HEK293 (cell line): Measurements from ENCODE around the gene TMEM167B.
A peak's percentile ranks its signal among the peaks of the same experiment; 100 is the strongest.

Experiments
- KLF1 ChIP-seq: fragments of 450-650 bp; formaldehyde crosslinking; IDR thresholded peaks from 2 replicates; pipeline ENCODE4 v1.5.1; 2016; ENCODE audit warnings: missing biosample characterization, missing genetic modification characterization
- KLF16 ChIP-seq: fragments of 450-650 bp; formaldehyde crosslinking; IDR thresholded peaks from 2 replicates; pipeline ENCODE4 v1.5.1; 2017; ENCODE audit warnings: missing biosample characterization, missing genetic modification characterization
- RBAK ChIP-seq: fragments of 450-650 bp; formaldehyde crosslinking; IDR thresholded peaks from 2 replicates; pipeline ENCODE4 v1.5.1; 2016; ENCODE audit warnings: missing biosample characterization, missing genetic modification characterization
- ZBTB1 ChIP-seq: fragments of 450-650 bp; formaldehyde crosslinking; IDR thresholded peaks from 2 replicates; pipeline ENCODE4 v1.5.1; 2016; ENCODE audit warnings: missing biosample characterization, missing genetic modification characterization
- ZBTB21 ChIP-seq: fragments of 450-650 bp; formaldehyde crosslinking; IDR thresholded peaks from 2 replicates; pipeline ENCODE4 v1.5.1; 2017; ENCODE audit warnings: missing biosample characterization, missing genetic modification characterization
- ZFP37 ChIP-seq: fragments of 450-650 bp; formaldehyde crosslinking; IDR thresholded peaks from 2 replicates; pipeline ENCODE4 v1.5.1; 2016; ENCODE audit warnings: missing biosample characterization, missing genetic modification characterization
- ZNF600 ChIP-seq: fragments of 450-650 bp; formaldehyde crosslinking; IDR thresholded peaks from 2 replicates; pipeline ENCODE4 v1.5.1; 2016; ENCODE audit warnings: missing biosample characterization, missing genetic modification characterization
- TF ChIP-seq, protein P1 (sequence below): fragments of 450-650 bp; formaldehyde crosslinking; IDR thresholded peaks from 2 replicates; pipeline ENCODE4 v1.5.1; 2016; ENCODE audit warnings: missing biosample characterization, missing genetic modification characterization
- TF ChIP-seq, protein P2 (sequence below): fragments of 450-650 bp; formaldehyde crosslinking; IDR thresholded peaks from 2 replicates; pipeline ENCODE4 v1.5.1; 2016; ENCODE audit warnings: missing biosample characterization, missing genetic modification characterization
- TF ChIP-seq, protein P3 (sequence below): fragments of 450-650 bp; formaldehyde crosslinking; IDR thresholded peaks from 2 replicates; pipeline ENCODE4 v1.5.1; 2016; ENCODE audit warnings: missing biosample characterization, missing genetic modification characterization
- TF ChIP-seq, protein P4 (sequence below): IDR thresholded peaks from 2 replicates; pipeline ENCODE4 v1.6.1; 2011; ENCODE audit warnings: mild to moderate bottlenecking, low read depth, low read length, borderline replicate concordance

DNA sequence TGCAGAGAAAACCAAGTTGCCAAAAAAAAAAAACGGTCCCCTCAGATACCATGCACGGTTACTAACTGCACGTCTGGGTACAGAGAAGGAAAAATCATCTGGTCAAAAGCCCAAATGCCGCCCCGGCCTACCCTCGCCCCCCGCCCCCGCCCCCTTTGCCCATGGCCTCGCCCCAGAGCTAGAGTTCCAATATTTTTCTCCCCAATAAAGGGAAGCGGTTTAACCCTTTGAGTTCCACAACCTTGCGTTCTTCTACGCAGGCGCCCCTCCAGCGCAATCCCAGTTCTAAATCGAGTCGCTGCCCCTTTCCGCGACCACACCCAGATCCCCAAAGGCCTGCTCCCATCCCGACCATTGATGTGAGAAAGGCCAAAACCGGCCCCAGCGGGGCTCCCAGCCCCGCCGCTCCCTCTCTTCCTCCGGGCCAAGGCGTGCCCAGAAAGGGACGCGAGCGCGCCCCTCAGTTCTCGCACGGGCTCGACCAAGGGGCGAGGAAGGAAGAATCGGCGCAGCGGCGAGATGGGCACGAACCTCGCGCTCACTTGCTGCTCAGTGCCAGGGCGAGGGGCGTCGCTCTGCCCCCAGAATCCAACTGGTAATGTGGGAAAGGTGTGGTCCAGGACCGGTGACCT is 49.5 kb upstream of the TMEM167B start:
- TF ChIP-seq ZFP37 (tag by site-specific recombination) (no peak), KLF1 (tag by site-specific recombination) (peak; percentile 47; the same call in 1 of the 2 replicates), ZBTB1 (tag by site-specific recombination) (no peak), KLF16 (tag by site-specific recombination) (no peak), RBAK (no peak), ZBTB21 (tag by site-specific recombination) (no peak), ZNF600 (tag by site-specific recombination) (no peak)
- TF ChIP-seq, protein P1, sequence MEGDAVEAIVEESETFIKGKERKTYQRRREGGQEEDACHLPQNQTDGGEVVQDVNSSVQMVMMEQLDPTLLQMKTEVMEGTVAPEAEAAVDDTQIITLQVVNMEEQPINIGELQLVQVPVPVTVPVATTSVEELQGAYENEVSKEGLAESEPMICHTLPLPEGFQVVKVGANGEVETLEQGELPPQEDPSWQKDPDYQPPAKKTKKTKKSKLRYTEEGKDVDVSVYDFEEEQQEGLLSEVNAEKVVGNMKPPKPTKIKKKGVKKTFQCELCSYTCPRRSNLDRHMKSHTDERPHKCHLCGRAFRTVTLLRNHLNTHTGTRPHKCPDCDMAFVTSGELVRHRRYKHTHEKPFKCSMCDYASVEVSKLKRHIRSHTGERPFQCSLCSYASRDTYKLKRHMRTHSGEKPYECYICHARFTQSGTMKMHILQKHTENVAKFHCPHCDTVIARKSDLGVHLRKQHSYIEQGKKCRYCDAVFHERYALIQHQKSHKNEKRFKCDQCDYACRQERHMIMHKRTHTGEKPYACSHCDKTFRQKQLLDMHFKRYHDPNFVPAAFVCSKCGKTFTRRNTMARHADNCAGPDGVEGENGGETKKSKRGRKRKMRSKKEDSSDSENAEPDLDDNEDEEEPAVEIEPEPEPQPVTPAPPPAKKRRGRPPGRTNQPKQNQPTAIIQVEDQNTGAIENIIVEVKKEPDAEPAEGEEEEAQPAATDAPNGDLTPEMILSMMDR: peak; percentile 60
- TF ChIP-seq, protein P2, sequence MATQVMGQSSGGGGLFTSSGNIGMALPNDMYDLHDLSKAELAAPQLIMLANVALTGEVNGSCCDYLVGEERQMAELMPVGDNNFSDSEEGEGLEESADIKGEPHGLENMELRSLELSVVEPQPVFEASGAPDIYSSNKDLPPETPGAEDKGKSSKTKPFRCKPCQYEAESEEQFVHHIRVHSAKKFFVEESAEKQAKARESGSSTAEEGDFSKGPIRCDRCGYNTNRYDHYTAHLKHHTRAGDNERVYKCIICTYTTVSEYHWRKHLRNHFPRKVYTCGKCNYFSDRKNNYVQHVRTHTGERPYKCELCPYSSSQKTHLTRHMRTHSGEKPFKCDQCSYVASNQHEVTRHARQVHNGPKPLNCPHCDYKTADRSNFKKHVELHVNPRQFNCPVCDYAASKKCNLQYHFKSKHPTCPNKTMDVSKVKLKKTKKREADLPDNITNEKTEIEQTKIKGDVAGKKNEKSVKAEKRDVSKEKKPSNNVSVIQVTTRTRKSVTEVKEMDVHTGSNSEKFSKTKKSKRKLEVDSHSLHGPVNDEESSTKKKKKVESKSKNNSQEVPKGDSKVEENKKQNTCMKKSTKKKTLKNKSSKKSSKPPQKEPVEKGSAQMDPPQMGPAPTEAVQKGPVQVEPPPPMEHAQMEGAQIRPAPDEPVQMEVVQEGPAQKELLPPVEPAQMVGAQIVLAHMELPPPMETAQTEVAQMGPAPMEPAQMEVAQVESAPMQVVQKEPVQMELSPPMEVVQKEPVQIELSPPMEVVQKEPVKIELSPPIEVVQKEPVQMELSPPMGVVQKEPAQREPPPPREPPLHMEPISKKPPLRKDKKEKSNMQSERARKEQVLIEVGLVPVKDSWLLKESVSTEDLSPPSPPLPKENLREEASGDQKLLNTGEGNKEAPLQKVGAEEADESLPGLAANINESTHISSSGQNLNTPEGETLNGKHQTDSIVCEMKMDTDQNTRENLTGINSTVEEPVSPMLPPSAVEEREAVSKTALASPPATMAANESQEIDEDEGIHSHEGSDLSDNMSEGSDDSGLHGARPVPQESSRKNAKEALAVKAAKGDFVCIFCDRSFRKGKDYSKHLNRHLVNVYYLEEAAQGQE (tag by site-specific recombination): no peak
- TF ChIP-seq, protein P3, sequence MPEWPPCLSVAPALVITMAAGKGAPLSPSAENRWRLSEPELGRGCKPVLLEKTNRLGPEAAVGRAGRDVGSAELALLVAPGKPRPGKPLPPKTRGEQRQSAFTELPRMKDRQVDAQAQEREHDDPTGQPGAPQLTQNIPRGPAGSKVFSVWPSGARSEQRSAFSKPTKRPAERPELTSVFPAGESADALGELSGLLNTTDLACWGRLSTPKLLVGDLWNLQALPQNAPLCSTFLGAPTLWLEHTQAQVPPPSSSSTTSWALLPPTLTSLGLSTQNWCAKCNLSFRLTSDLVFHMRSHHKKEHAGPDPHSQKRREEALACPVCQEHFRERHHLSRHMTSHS (tag by site-specific recombination): no peak
- TF ChIP-seq, protein P4, sequence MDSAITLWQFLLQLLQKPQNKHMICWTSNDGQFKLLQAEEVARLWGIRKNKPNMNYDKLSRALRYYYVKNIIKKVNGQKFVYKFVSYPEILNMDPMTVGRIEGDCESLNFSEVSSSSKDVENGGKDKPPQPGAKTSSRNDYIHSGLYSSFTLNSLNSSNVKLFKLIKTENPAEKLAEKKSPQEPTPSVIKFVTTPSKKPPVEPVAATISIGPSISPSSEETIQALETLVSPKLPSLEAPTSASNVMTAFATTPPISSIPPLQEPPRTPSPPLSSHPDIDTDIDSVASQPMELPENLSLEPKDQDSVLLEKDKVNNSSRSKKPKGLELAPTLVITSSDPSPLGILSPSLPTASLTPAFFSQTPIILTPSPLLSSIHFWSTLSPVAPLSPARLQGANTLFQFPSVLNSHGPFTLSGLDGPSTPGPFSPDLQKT: no peak
